Activated CD4-positive, CD25-positive, alpha-beta regulatory T cell treated with anti-CD3 and anti-CD28 coated beads, Interleukin-2, amount 50 U/mL, for 16 hours (primary cell): ENCODE measurements around the gene REV3L.
"Not testable (repeated sequence)": the region's sequence is repeated elsewhere in the genome, so short reads cannot be mapped to it uniquely, and the experiment has no call there.

Experiments used
- DNase-seq: peaks from one replicate; pipeline ENCODE4 v3.0.0-alpha.2; 2020; ENCODE audit warnings: low read depth, low spot score

REV3L gene

DNA sequence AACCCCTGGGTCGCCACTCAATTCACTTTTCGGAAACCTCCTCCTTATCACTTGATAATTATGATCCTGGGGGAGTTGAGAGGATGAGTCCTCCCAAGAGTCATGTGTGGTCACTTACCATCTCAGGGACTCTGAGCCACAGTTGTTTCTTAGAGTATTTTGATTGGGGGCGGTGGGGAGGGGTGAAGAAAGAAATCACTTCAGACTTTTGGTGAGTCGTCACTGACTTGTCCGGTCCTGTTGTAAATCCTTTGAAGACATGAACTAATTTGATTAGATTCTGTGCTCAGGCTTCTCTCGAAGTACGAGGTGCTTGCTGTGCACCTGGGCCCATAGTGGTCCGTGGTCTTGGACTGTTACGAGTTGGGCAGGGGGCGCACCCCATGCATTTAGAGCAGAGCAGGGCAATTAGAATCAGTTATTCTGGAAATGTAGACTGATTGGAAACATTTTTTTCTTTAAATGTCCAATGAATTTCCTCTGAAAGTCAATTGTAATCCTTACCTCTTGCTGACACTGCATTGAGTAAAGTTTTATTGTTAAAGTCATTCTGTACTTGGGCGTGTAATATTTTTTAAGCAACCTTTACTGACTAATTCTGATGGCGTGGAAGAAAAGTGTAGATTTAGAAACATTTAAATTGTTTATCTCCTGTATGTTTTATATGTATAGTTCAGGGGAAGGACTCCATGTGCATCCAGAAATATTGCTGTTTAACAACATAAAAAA, 222.3 kb downstream of the REV3L start:
- no peak for DNase-seq

- peak; percentile 99 for DNase-seq
These were observed 223.8 kb downstream of the REV3L start for GRCh38 chr6:111259089-111259831.

- no peak for DNase-seq
These were observed 224.4 kb downstream of the REV3L start for GRCh38 chr6:111258615-111259088.

DNA sequence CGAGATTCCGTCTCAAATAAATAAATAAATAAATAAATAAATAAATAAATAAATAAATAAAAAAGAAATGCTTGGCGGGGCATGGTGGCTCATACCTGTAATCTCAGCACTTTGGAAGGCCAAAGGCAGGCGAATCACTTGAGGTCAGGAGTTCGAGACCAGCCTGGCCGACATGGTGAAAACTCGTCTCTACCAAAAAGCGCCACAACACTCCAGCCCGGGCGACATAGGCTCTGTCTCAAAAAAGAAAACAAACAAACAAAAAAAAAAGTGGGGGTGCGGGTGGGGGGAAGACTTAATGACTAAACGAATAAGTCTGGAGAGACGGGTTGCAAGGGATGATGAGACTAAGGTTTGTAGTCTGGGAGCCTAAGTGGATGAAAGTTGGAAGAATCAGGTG, 225.0 kb downstream of the REV3L start:
- no peak for DNase-seq

GRCh38 chr6:111256646-111257045, 226.4 kb downstream of the REV3L start:
- no peak for DNase-seq

- not testable (repeated sequence) for DNase-seq
These were observed 227.2 kb downstream of the REV3L start for GRCh38 chr6:111255838-111256237.

- DNase-seq = no peak
These were observed 228.2 kb downstream of the REV3L start for GRCh38 chr6:111254779-111255166.

DNA sequence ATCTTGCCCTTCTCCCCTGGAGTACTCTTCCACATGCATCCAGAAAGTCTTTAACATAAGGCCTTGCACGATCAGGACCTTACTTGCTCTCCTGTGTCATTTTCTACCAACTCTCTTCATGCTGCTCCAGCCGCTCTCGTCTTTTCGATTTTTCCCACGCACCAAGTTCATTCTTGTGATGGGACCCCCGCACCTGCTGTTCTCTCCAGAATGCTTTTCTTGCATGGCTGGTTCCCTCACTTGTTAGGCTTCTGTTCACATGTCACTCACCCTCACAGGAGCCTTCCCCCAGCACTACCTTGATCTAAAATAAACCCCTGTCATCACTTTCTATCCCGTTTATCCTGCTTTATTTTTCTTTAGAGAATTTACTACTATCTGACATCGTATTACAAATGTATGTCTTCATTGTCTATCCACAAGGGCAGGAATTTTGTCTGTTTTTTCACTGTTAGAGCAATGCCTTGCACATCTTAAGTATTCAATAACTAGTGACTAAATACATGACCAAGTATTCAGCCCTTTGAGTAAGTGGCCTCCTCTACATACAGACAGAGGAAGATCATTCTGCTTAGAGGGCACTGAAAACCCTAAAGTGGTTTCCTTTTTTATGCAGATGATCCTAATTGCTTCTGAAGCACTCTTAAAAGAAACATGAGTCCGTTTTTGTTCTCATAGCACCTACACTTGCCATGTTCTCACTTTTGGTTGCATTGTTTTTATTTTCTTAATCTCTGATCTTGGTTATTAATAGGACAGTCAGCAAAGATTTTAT, 228.8 kb downstream of the REV3L start:
- DNase-seq = no peak

DNA sequence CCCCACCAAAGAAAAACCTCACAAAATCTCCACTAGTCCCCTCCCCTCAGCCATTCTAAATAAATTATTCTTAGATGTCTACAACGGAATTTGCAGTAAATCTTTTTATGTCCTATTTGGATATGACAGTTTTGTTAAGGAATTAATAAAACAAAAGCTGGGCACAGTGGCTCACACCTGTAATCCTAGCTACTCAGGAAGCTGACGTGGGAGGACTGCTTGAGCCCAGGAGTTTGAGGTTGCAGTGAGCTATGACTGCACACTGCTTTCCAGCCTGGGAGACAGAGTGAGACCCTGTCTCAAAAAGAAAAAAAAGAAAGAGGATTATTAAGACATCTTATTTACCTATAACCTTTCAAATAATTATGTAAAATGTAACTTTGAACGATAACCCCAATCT, 230.3 kb downstream of the REV3L start:
- DNase-seq = no peak

DNA sequence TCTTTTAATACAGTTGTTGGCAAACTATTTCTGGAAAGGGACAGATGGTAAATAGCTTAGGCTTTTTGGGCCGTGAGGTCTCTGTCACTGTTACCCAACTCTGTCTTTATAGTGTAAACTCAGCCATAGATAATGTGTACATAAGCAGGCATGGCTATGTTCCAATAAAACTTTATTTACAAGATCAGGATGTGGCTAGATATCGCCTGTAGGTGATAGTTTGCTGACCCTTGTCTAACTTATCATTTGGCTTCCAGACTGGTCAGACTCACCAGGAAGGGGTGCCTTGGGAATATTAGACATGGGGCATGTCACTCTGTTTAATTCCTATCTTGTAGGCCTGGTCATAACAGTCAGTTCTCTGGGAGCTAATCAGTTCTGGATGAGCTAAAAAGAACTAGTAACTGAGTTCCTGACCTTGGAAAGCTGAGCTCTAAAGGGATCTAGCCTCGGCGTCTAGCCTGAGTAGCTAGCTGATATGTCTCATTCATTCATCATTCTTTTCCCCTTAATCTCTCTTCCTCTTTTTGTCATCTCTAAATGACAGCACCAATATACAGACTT, 232.1 kb downstream of the REV3L start:
- DNase-seq = no peak
